GM13977 (cell line): ENCODE measurements around the gene POLRMT.

Experiments used
- DNase-seq: peaks from one replicate; pipeline ENCODE4 v3.0.0; 2012; ENCODE audit warnings: low spot score
- CTCF ChIP-seq: IDR thresholded peaks from 2 replicates; pipeline ENCODE4 v1.5.1; 2012; ENCODE audit warnings: mild to moderate bottlenecking, control low read depth; ENCODE audit not compliant: insufficient read depth; ENCODE audit errors: extremely low read depth, missing control alignments
- in situ Hi-C: fragments of 300-500 bp; cut with MboI; formaldehyde crosslinking; loops from one replicate; pipeline ENCODE4 v1.12.0; 2022; ENCODE audit warnings: low sequenced_read_pairs, low pct_unique_long_range_greater_than_20kb, mixed read lengths, inconsistent platforms; ENCODE audit not compliant: unreplicated experiment

POLRMT gene

GRCh38 chr19:640161-640558 lies 6.8 kb upstream of the POLRMT start:
- DNase-seq = no peak
- in situ Hi-C loops = no loop called here
- no peak for TF ChIP-seq CTCF

- TF ChIP-seq CTCF = no peak
- DNase-seq = peak; percentile 99
- in situ Hi-C loops = no loop called here
Measured at GRCh38 chr19:639253-640160, 6.2 kb upstream of the POLRMT start, which contains the start of gene FGF22. Gene FGF22, plus strand, starts transcription at chr19:639879. Its CDS starts 47 bp downstream, at chr19:639926.

- in situ Hi-C loops = no loop called here
- no peak for DNase-seq
- TF ChIP-seq CTCF = no peak
Measured at GRCh38 chr19:638906-639252, 5.5 kb upstream of the POLRMT start.

- in situ Hi-C loops = no loop called here
- TF ChIP-seq CTCF = no peak
Measured at GRCh38 chr19:634975-635652, 1.8 kb upstream of the POLRMT start.

GRCh38 chr19:633786-634639 lies 676 bp upstream of the POLRMT start:
- in situ Hi-C loops = no loop called here

More at GRCh38 chr19:634975-635652, 1.8 kb upstream of the POLRMT start:
- DNase-seq = no peak

More at GRCh38 chr19:633786-634639, 676 bp upstream of the POLRMT start:
- TF ChIP-seq CTCF = no peak
- DNase-seq = no peak
